Measurements from ENCODE around the gene ZNF518B.
"Not testable (repeated sequence)": the region's sequence is repeated elsewhere in the genome, so short reads cannot be mapped to it uniquely, and the experiment has no call there.

Gene ZNF518B

GRCh38 chr4:10456260-10456594, 999 bp downstream of the ZNF518B start:
- DNase-seq (ENCODE audit: low read depth in 2 of 2), result no peak

- no peak for DNase-seq (ENCODE audit: low read depth in 2 of 2)
Observed at GRCh38 chr4:10455133-10455532, 2.1 kb downstream of the ZNF518B start.

DNA sequence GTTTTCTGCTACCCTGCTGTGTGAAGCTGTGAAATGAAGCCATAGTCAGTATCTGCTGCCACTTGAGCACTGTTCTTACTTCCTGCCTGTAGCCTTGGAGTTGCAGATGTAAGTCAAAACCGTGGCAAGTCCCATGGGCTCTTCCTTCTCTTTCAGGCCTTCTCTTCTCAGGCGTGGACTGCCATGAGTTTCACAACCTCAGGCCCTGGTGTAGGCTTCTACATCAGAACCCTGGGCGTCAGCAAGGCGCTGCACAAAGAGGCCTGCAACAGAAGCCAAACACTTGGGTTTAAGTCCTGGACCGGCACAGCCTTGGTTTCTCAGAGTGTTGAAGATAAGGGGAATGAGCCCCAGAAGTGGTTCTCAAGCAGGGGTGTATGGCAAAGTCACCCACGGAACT, 2.5 kb downstream of the ZNF518B start:
- no peak for DNase-seq (ENCODE audit: low read depth in 2 of 2)

DNA sequence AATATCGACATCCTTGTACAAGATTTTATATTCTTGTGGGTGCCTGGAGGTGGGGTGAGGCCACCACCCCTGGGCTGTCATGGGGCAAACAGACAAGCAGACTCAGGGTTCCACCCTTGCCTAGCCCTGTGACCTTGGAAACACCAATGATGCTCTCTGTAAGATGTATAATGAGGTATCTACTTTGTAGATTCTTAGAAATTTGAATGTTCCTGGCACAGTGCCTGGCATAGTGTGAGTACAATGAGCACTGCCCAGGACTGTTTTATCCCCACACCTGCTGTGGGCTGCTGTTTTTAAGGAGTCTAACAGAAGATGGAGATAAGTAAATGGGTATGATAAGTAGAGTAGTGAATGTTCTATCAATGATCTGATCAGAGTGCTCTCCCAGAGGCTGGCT, 3.1 kb downstream of the ZNF518B start:
- no peak for DNase-seq (ENCODE audit: low read depth in 2 of 2)

GRCh38 chr4:10448991-10449390, 8.2 kb downstream of the ZNF518B start:
- DNase-seq (ENCODE audit: low read depth in 2 of 2), result no peak

DNA sequence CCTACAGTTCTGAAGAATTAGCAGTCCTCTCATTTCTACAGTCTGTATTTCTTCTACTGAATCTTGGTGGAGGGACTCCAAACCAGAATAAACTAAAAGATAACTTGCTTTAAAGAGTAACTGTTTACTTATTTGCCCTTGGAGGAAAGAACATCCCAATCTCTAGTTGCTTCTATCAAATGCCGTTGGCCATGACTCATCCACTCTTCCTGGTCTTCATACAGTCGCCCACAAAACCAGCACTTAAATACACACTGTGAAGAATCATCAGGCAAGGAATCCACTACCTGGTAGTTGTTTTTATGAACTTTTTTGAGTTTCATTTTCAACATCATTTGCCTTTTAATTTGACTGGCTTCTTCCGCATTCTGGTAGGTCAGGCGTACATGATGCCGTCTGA, 14.2 kb downstream of the ZNF518B start:
- DNase-seq (ENCODE audit: low read depth in 2 of 2), result no peak

DNA sequence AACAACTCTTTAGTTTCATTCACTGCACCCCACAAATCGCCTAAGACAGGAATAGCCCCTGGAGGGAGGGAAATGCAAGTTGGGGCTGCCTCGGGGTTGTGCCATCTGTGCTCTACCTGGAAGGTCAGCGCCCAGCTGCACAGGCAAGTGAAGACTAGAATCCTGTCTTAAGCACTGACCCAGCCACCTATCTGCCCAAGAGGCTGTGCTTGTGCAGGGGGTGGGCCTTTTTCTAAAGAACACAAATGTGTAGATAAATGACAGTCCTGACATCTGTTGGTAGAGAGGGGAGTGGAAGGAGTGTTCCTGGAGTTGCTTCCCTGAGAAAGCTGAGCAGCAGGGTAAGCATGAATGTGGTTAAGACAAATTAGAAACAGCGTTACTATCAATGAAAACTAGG, 15.7 kb downstream of the ZNF518B start:
- DNase-seq (ENCODE audit: low read depth in 2 of 2), result no peak

DNA sequence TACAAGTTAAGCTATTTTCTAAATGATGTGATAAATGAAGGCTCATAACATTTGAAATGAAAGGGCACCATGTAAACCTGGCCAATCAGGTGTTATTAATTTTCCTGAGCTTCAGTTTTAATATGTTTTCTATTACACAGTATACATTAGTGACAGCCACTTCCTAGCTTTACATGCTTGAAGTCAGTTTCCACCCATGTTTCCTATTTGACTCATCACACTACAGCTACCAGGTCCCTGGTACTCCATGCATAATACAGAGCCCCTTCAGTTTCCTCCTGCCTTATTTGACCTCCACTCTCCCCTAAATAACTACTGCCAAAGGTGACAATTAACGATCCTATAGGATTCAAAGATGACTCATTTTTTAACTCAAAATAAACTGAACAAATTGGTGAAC, 18.3 kb downstream of the ZNF518B start:
- DNase-seq (ENCODE audit: low read depth in 2 of 2), result no peak

DNA sequence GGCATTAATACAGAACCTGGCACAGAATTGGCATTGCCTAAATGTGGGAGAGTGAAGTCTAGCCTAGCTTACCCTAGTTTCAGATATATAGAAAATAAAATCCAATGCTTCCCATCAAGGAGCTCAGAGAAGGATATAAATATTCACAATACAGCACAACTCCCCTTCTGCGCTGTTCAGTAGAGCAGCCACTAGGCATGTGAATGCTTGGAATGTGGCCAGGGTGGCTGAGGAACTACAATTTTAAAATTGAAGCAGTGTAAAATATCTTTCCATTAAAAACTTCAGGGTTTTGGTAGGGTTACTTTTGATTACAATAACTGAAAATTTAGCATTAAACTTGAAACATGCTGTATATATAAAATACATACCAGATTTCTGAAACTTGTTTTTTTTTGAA, 19.5 kb downstream of the ZNF518B start:
- DNase-seq (ENCODE audit: low read depth in 2 of 2), result no peak

DNA sequence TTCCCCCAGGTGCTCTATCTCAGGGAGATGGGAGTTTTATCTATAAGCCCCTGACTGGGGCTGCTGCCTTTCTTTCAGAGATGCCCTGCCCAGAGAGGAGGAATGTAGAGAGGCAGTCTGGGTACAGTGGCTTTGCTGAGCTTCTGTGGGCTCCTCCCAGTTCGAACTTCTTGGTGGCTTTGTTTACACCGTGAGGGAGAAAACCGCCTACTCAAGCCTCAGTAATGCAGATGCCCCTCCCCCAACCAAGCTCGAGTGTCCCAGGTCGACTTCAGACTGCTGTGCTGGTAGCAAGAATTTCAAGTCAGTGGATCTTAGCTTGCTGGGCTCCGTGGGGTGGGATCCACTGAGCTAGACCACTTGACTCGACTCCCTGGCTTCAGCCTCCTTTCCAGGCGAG, 29.5 kb downstream of the ZNF518B start:
- DNase-seq (ENCODE audit: low read depth in 2 of 2), result not testable (repeated sequence)

GRCh38 chr4:10421344-10422055, 35.7 kb downstream of the ZNF518B start:
- DNase-seq (ENCODE audit: low read depth in 2 of 2), result no peak

GRCh38 chr4:10417740-10418139, 39.5 kb downstream of the ZNF518B start:
- DNase-seq (ENCODE audit: low read depth in 2 of 2), result no peak

DNA sequence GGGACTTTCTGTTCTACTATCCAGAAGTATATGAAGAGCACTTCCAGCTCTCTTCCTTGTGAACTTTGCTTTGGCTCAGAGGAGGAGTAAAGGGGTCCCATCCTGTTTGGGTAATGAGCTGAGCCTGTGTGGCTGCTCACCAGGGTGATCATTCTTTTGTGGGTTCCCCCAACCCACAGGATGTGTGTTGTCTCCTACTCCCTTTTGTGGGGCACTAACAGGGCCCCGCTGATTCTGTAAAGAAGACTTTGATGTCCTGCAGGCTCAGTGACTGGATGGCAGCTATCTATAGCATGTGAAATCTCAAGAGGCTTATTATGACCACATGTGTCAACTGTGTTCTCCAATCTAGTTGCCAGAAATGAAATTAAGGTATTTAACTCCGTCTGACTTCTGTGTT, 40.8 kb downstream of the ZNF518B start:
- no peak for DNase-seq (ENCODE audit: low read depth in 2 of 2)

DNA sequence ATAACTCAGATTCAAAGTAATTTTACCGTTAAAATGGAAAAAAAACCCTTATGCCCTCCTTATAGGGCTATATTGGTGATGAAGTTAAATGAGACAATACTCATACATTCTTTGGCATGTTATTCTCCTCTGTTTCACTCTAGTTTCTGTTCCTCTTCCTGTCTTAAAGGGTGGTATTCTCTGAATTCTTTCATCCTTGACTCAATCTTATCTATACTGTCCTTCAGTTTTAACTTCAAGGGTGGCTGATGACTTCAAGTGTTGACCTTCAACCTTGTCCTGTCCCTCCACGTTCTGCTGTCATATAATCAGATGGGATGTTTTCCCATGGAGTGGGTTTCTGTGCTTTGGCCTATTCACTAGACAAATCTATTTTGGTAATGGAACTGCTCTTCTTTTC, 44.0 kb downstream of the ZNF518B start:
- no peak for DNase-seq (ENCODE audit: low read depth in 2 of 2)

DNA sequence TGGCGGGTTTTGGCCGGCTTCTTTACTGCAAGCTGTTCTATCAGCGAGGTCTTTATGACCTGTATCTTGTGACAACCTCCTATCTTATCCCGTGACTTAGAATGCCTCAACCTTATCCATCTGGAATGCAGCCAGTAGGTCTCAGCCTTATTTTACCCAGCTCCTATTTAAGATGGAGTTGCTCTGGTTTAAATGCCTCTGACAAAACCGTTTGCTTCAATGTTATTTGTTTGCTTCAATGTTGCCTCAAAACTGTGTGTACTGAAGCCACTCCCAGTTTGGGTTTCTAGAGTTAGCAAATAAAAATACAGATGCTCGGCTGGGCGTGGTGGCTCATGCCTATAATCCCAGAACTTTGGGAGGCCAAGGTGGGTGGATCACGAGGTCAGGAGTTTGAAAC, 51.6 kb downstream of the ZNF518B start:
- no peak for DNase-seq (ENCODE audit: low read depth in 2 of 2)

- no peak for DNase-seq (ENCODE audit: low read depth in 2 of 2)
Observed at GRCh38 chr4:10403633-10404445, 53.4 kb downstream of the ZNF518B start.

DNA sequence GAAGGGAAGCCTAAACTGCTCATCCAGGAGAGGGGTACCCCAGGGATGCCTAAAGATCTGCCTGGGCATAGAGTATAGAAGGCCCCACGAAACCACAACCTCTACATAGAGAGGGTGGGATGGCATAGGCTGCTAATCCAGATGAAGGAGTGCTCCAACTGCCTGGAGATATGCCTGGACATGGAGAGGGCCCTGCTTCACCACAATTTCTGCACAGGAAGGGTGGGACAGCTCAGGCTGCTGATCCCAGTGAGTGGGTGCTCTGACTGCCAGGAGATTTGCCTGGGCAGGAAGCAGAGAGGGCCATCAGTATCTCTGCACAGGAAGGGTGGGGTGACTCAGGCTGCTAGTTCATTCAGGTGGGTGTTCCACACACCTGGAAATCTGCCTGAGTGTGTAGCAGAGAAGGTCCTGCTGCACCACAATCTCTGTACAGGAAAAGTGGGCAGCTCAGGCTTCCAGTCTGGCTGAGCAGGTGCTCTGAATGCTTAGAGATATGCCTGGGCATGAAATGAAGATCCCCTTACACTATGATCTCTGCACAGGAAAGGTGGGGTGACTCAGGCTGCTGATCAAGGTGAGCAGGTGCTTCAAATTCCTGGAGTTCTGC, 61.1 kb downstream of the ZNF518B start:
- DNase-seq (ENCODE audit: low read depth in 2 of 2), result no peak

Measured in stimulated activated CD8-positive, alpha-beta memory T cell treated with anti-CD3 and anti-CD28 coated beads, Interleukin-7, amount 100 ng/mL, for 1 hour (primary cell).